GM12872 (cell line): ENCODE results near the gene LRRC73.

Experiments
- TF ChIP-seq, protein P1 (sequence below): IDR thresholded peaks from 3 replicates; pipeline ENCODE4 v1.5.1; 2011; ENCODE audit warnings: low read depth, mild to moderate bottlenecking, low read length, moderate library complexity; ENCODE audit not compliant: insufficient read depth

LRRC73 gene

DNA sequence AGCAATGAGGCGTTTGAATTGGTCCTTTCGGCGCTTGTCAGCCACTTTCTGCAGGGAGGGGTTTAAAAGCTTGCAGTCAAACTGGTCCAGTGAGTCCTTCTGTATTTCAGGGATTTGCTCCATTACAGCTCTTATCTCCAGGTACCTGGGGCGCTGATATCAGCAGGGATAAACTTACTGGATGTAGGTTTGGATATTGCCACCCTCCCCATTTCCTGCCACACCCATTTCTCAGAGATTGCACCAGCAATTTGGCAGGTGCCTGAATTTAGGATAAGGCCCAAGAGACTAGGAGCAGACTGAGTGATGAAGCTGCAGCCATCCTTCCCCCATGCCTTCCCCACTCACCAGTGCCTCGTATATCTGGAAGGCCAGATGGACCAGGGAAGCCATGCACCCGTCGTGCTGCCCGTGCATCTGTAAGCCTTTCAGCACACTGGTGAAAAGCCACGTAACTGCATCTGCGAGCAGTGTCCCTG, 14.4 kb upstream of the LRRC73 start:
- TF ChIP-seq, protein P1, sequence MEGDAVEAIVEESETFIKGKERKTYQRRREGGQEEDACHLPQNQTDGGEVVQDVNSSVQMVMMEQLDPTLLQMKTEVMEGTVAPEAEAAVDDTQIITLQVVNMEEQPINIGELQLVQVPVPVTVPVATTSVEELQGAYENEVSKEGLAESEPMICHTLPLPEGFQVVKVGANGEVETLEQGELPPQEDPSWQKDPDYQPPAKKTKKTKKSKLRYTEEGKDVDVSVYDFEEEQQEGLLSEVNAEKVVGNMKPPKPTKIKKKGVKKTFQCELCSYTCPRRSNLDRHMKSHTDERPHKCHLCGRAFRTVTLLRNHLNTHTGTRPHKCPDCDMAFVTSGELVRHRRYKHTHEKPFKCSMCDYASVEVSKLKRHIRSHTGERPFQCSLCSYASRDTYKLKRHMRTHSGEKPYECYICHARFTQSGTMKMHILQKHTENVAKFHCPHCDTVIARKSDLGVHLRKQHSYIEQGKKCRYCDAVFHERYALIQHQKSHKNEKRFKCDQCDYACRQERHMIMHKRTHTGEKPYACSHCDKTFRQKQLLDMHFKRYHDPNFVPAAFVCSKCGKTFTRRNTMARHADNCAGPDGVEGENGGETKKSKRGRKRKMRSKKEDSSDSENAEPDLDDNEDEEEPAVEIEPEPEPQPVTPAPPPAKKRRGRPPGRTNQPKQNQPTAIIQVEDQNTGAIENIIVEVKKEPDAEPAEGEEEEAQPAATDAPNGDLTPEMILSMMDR: no peak

DNA sequence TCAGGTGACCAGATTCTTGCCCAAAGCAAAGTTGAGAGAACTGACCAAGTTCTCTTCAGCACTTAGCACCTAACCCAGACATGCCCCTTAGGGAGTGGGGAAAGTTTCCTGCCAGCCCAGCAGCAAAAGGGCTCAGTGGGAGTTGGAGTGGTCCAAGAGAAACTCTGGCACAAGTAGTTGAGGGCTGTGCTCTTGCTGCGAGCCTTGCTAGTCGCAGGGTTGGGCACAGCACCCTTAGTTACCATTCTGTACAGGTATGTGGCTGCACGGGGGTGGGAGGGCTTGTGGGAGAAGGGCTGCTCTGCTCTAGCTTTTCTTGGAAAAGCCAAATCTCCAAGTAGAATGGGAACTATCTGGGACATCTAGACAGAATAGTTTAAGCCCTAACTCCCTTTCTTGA, 13.1 kb upstream of the LRRC73 start:
- TF ChIP-seq, protein P1: no peak

DNA sequence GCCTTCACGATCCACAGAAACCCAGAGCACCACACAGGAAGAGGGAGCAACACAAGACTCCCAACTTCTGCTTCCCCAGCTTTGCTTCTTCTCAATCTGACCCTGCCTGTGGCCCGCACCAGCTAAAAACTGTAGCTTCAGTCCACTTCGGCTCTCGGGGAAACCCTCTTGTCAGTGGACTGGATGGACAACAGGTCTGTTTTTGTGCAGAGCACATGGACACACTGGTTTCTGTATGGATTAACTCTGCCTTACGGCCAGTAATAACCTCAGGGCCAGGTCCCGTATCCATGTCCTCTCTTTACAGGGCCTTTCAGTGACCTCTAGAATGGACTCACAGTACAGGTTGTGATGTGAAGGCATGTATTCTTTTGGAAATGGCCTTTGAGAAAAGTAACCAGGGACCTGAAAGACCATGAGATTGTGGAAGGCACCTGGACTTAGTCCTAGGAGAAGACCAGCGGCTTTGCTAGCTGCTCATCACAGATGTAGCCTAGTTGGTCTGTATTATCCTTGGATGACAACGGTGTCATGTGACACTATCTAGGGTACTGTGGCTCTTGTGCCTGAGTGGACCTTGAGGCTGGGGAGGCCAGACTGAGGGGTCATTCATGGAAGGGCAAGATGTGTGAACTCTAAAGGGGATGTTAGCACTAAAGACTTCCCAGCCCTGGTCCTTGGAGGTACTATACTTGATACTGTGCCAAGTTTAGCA, 12.6 kb upstream of the LRRC73 start:
- TF ChIP-seq, protein P1: no peak

DNA sequence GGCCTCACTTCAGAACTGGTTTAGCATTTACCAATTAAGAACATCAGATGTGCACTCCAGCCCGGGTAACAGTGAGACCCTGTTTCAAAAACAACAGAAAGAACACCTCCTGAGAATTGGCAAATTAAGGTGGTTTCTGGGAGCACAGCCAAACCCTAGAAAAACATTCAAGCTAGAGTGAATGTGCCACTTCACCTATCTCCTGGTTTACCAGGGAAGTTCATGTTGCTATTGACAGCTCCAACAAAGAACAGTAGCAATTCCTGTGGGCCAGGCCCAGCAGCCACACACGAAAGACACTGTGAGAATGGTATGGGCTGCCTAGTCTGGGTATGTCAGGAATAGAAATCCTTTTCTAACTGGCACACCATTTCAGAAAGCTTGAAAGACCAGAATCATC, 11.7 kb upstream of the LRRC73 start:
- TF ChIP-seq, protein P1: no peak

DNA sequence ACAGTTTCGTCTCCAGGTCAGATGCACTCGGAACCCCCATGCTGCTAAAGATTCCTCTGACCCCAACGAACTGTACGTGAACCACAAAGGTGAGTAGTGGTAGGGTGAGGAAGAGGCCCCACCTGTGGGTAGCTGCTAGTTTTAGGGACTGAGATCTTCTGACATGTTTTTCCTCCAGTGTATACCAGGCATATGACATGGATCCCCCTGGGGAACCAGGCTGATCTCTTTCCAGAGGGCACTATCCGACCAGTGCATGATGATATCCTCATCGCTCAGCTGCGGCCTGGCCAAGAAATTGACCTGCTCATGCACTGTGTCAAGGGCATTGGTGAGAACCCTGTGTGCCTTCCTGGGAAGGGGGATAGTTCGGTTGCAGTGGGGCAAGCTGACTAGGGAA, 10.0 kb upstream of the LRRC73 start:
- TF ChIP-seq, protein P1: no peak

DNA sequence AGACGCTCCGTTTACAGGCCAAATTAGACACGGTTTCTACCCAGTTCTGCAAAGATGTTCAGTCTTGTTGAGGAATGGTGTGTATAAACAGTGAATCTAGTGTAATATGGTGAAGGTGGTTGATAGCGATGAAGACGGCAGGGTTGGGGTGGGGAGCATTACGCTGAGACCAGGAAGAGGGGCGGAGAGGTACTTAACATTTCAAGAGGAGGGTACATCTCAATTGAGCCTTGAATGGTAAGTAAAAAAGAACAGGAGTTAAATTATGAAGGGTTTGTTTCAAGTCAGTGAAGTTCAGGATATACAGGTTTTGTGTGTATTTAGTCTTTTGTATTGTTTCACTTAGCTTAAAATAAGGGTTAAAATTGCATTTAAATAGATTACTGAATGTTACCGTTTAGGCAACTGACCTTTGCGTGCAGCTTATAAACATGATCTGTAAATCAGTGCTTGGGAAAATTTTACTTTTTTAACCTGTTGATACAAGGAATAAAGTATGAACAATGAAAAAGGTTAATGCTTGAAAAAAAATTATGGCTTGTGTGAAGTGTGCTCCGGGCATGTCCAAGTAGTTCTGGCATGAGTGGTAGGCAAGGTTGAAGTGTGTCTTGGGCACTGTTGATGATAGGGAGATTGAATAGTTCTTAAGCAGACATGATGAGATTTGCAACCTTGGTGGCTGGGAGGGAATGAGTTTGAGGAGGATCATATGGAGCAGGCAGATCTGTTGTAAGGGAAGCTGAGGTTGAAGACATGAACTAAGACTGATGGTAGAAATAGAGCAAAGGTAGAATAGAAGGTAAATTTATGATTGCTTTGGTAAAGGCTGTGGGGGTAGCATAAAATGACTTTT, 7.6 kb upstream of the LRRC73 start:
- TF ChIP-seq, protein P1: no peak

DNA sequence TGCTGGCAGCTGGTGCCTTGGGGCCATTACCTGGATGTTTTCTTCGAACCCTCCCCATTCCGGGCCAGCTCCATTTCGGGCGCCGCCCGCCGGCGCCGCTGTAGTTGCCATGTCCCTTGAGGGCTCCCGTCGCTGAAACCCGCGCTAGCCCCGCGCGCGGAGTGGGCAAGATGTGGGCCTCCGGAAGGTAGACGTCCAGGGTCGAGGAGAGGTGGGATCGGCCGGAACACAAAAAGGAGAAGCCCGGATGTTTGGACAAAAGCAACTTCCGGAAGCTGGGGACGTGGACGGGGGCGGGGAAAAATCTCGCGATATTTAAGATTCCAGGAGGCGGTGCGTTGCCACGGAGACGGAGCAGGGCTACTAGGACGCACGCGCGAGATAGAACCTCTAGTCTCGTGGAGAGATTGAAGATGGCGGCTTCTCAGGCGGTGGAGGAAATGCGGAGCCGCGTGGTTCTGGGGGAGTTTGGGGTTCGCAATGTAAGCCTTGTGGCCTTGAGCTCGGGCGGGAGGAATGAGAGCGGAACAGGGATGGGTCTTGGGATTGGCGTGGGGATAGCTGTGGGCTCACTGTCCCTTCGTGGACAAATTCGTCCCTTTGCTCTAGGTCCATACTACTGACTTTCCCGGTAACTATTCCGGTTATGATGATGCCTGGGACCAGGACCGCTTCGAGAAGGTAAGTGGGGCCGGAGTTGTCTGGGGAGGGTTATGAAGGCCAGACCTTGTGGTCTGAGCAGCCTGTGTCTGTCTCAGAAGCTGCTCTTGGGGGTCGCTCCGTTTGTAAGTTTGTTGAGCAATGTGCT, 6.8 kb upstream of the LRRC73 start, which contains the start of the genes POLR1C and YIPF3:
TSS of gene POLR1C (plus strand) at position 393 of the 808 bp plus-strand sequence. CDS start at position 414, 21 bp downstream.
TSS of gene YIPF3 (minus strand) at position 230 of the 808 bp plus-strand sequence. CDS start at position 111, 119 bp downstream.
- TF ChIP-seq, protein P1: no peak
